ENCODE measurements around the gene TFCP2L1.

DNA sequence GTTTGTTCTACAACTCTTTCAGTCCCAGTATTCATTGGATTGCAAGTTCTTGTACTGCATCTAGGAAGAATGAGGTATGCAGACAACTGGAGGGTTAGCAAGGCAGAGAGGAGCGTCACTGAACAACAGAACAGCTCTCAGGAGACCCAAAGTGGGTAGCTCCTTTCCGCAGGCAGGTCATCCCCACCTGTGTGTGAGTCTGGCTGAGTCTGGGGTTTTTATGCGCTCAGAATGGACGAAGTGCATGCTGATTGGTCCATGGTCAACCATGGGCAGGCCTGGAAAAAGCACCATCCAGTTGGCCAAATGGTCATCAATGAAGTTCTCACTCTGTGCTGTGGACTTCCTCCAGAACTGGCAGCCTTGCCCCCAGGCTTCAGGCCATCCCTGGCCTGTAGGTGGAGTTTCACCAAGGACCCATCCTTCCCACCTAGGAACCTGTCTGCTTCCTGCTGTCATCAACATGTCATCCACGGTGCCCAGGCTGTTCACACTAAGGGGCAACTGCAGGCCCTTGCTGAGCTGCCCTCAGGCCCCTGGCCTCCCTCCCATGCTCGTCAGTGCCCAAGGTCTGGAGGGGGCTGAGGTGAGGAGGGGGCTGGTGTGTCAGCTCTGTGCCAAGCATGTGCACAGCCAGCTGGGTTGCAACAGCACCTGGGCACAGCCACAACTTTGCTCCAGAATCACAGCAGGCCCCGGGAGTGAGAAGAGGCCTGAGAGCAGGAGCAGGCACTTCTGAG lies 11.1 kb upstream of the TFCP2L1 start:
- TF ChIP-seq, protein P1, sequence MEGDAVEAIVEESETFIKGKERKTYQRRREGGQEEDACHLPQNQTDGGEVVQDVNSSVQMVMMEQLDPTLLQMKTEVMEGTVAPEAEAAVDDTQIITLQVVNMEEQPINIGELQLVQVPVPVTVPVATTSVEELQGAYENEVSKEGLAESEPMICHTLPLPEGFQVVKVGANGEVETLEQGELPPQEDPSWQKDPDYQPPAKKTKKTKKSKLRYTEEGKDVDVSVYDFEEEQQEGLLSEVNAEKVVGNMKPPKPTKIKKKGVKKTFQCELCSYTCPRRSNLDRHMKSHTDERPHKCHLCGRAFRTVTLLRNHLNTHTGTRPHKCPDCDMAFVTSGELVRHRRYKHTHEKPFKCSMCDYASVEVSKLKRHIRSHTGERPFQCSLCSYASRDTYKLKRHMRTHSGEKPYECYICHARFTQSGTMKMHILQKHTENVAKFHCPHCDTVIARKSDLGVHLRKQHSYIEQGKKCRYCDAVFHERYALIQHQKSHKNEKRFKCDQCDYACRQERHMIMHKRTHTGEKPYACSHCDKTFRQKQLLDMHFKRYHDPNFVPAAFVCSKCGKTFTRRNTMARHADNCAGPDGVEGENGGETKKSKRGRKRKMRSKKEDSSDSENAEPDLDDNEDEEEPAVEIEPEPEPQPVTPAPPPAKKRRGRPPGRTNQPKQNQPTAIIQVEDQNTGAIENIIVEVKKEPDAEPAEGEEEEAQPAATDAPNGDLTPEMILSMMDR (IDR thresholded peaks at IDR 0.05): no peak
- no peak for TF ChIP-seq POLR2A (IDR thresholded peaks at IDR 0.05)
